SK-N-SH (cell line): ENCODE measurements around the gene C19orf67. TPM values are rescaled to one million over a fixed set of nuclear protein-coding genes. Genes with fewer than 3 reads are reported as not detected.

ENCODE experiments used
- CHD2 ChIP-seq: fragments of 150-350 bp; IDR thresholded peaks from 2 replicates; pipeline ENCODE4 v1.6.1; 2018; ENCODE audit warnings: low read length; ENCODE audit not compliant: partially characterized antibody
- CTCF ChIP-seq: fragments of 200-600 bp; sonication (generic); IDR thresholded peaks from 2 replicates; pipeline ENCODE4 v1.6.1; 2017; ENCODE audit warnings: antibody characterized with exemption, mild to moderate bottlenecking, moderate library complexity
- ELF1 ChIP-seq: IDR thresholded peaks from 2 replicates; pipeline ENCODE4 v1.4.0; 2012
- EP300 ChIP-seq, 2 experiments: IDR thresholded peaks; 2 replicates each; pipeline versions ENCODE4 v1.4.0 to v1.6.1; 2012; ENCODE audit warnings: borderline replicate concordance in 1 of 2, low read depth in 1 of 2, low read length in 1 of 2
- EZH2phosphoT487 ChIP-seq: fragments of 200-600 bp; sonication (generic); IDR thresholded peaks from 2 replicates; pipeline ENCODE4 v1.6.1; 2017; ENCODE audit warnings: low read depth, mixed run types, mild to moderate bottlenecking, antibody characterized with exemption, moderate library complexity, borderline replicate concordance
- FOSL2 ChIP-seq: IDR thresholded peaks from 2 replicates; pipeline ENCODE4 v1.4.0; 2012; ENCODE audit warnings: low read depth, mild to moderate bottlenecking, moderate library complexity, borderline replicate concordance
- FOXJ3 ChIP-seq: sonication (generic); formaldehyde crosslinking; IDR thresholded peaks from 2 replicates; pipeline ENCODE4 v1.5.1; 2020; ENCODE audit warnings: mild to moderate bottlenecking, missing genetic modification reagents
- FOXM1 ChIP-seq: IDR thresholded peaks from 2 replicates; pipeline ENCODE4 v1.4.0; 2012; ENCODE audit warnings: low read depth, mild to moderate bottlenecking
- GATA2 ChIP-seq: sonication (generic); formaldehyde crosslinking; IDR thresholded peaks from 2 replicates; pipeline ENCODE4 v1.5.0; 2020; ENCODE audit warnings: mild to moderate bottlenecking, missing genetic modification reagents
- IRF3 ChIP-seq: fragments of 150-350 bp; IDR thresholded peaks from 2 replicates; pipeline ENCODE4 v1.6.1; 2016; ENCODE audit warnings: mild to moderate bottlenecking, low read depth, low read length
- JUND ChIP-seq: IDR thresholded peaks from 2 replicates; pipeline ENCODE4 v1.4.0; 2012
- MAX ChIP-seq: IDR thresholded peaks from 2 replicates; pipeline ENCODE4 v1.4.0; 2012; ENCODE audit warnings: low read depth
- MEF2A ChIP-seq: IDR thresholded peaks from 2 replicates; pipeline ENCODE4 v1.4.0; 2012; ENCODE audit warnings: low read depth, borderline replicate concordance
- MXI1 ChIP-seq: IDR thresholded peaks from 2 replicates; pipeline ENCODE4 v1.6.1; 2012; ENCODE audit warnings: mild to moderate bottlenecking, low read depth, low read length, improper control_type of control experiment
- NFIC ChIP-seq: IDR thresholded peaks from 2 replicates; pipeline ENCODE4 v1.4.0; 2012; ENCODE audit warnings: borderline replicate concordance
- NRF1 ChIP-seq: IDR thresholded peaks from 2 replicates; pipeline ENCODE4 v1.6.1; 2012; ENCODE audit warnings: low read depth, mild to moderate bottlenecking, low read length
- POLR2AphosphoS5 ChIP-seq: IDR thresholded peaks from 2 replicates; pipeline ENCODE4 v1.6.1; 2012; ENCODE audit warnings: low read depth, low read length
- RAD21 ChIP-seq: IDR thresholded peaks from 2 replicates; pipeline ENCODE4 v1.6.1; 2012; ENCODE audit warnings: mild to moderate bottlenecking, low read length
- RCOR1 ChIP-seq: fragments of 150-350 bp; IDR thresholded peaks from 2 replicates; pipeline ENCODE4 v1.6.1; 2017; ENCODE audit warnings: antibody characterized with exemption, low read length
- RFX5 ChIP-seq: IDR thresholded peaks from 2 replicates; pipeline ENCODE4 v1.6.1; 2012; ENCODE audit warnings: mild to moderate bottlenecking, improper control_type of control experiment, low read length
- SIN3A ChIP-seq: IDR thresholded peaks from 2 replicates; pipeline ENCODE4 v1.6.1; 2012; ENCODE audit warnings: low read depth, mild to moderate bottlenecking, low read length, moderate library complexity, borderline replicate concordance
- TAF1 ChIP-seq: IDR thresholded peaks from 2 replicates; pipeline ENCODE4 v1.6.1; 2012; ENCODE audit warnings: low read depth, mild to moderate bottlenecking, low read length, moderate library complexity, borderline replicate concordance
- TEAD4 ChIP-seq: IDR thresholded peaks from 2 replicates; pipeline ENCODE4 v1.4.0; 2012; ENCODE audit warnings: mild to moderate bottlenecking, borderline replicate concordance; ENCODE audit not compliant: insufficient read depth
- USF1 ChIP-seq: IDR thresholded peaks from 2 replicates; pipeline ENCODE4 v1.4.0; 2012; ENCODE audit warnings: low read depth, borderline replicate concordance
- YY1 ChIP-seq: IDR thresholded peaks from 2 replicates; pipeline ENCODE4 v1.4.0; 2012; ENCODE audit warnings: low read depth, mild to moderate bottlenecking
- ZBTB33 ChIP-seq: IDR thresholded peaks from 2 replicates; pipeline ENCODE4 v1.4.0; 2012; ENCODE audit warnings: low read depth, borderline replicate concordance
- polyA plus RNA-seq, 3 experiments: library from polyadenylated mRNA; depleted of rRNA; stranded (reverse); fragments of >200 nt; gene quantifications; 2 replicates each; pipeline ENCODE4 v1.2.3, GENCODE V29; 2012

The C19orf67 gene
- polyA plus RNA-seq, 1 of the 3 experiments (the other 2 are of a cell fraction): not detected

- TF ChIP-seq TAF1 (peak; percentile 84), NFIC (no peak), MAX (peak; percentile 4; the same call in 1 of the 2 replicates), IRF3 (no peak), JUND (no peak), MEF2A (no peak), FOXM1 (no peak), CTCF (0 out of 2 replicates have a peak, but pooled peaks have one; percentile 7), FOSL2 (no peak), FOXJ3 (CRISPR knock-in tag) (no peak), ZBTB33 (no peak), POLR2AphosphoS5 (peak; percentile 83), RAD21 (no peak), USF1 (no peak), RCOR1 (no peak), EZH2phosphoT487 (no peak), EP300 (IDR thresholded peaks at IDR 0.05; ENCODE audit: borderline replicate concordance in 1 of 2, low read depth in 1 of 2, low read length in 1 of 2) (no peak), RFX5 (no peak), GATA2 (no peak), CHD2 (peak; percentile 91), NRF1 (peak; percentile 85), MXI1 (peak; percentile 55; the same call in 1 of the 2 replicates), TEAD4 (no peak), ELF1 (peak; percentile 96), YY1 (no peak; the same call in 1 of the 2 replicates), SIN3A (no peak)
Observed at GRCh38 chr19:14080887-14081796, 4.4 kb downstream of the C19orf67 start (continued).
